ENCODE measurements around the gene BIRC3. TPM values are rescaled to one million over a fixed set of nuclear protein-coding genes. Genes with fewer than 3 reads are reported as not detected.

The BIRC3 gene
- 0.91 and 2.5 TPM in 2 replicates for total RNA-seq

GRCh38 chr11:102317099-102317767, at the start of gene BIRC3:
TSS of gene BIRC3 (plus strand) at chr11:102317484. CDS start at chr11:102324510, 7,026 bp downstream.

GRCh38 chr11:102346748-102347461, 29.6 kb downstream of the BIRC3 start, which contains the start of gene BIRC2:
TSS of gene BIRC2 (plus strand) at chr11:102347214. CDS start at chr11:102349855, 2,641 bp downstream.

Other genes with a start within 250 kb of the BIRC3 start
- 203 and 218 TPM in 2 replicates for gene YAP1, start 207.0 kb upstream of the BIRC3 start, total RNA-seq
- 55.8 and 74.5 TPM in 2 replicates for gene BIRC2, start 29.7 kb downstream of the BIRC3 start, total RNA-seq
- 99.6 and 112 TPM in 2 replicates for gene TMEM123, start 135.3 kb downstream of the BIRC3 start, total RNA-seq
- not detected in 2 replicates for gene MMP7, start 213.3 kb downstream of the BIRC3 start, total RNA-seq